GM08714 (cell line): Measurements from ENCODE around the gene SCGB3A2.
"Not testable (repeated sequence)": the region's sequence is repeated elsewhere in the genome, so short reads cannot be mapped to it uniquely, and the experiment has no call there.

Source experiments
- H3K4me3 ChIP-seq: fragments of 200-500 bp; sonication (Bioruptor generic); 2 replicates; pipeline ENCODE4 v1.5.1; 2014; ENCODE audit warnings: mild to moderate bottlenecking, low read length, inconsistent platforms
- ZNF274 ChIP-seq: IDR thresholded peaks from 2 replicates; pipeline ENCODE4 v1.6.1; 2012; ENCODE audit warnings: mild to moderate bottlenecking, low read depth, low read length

The SCGB3A2 gene

DNA sequence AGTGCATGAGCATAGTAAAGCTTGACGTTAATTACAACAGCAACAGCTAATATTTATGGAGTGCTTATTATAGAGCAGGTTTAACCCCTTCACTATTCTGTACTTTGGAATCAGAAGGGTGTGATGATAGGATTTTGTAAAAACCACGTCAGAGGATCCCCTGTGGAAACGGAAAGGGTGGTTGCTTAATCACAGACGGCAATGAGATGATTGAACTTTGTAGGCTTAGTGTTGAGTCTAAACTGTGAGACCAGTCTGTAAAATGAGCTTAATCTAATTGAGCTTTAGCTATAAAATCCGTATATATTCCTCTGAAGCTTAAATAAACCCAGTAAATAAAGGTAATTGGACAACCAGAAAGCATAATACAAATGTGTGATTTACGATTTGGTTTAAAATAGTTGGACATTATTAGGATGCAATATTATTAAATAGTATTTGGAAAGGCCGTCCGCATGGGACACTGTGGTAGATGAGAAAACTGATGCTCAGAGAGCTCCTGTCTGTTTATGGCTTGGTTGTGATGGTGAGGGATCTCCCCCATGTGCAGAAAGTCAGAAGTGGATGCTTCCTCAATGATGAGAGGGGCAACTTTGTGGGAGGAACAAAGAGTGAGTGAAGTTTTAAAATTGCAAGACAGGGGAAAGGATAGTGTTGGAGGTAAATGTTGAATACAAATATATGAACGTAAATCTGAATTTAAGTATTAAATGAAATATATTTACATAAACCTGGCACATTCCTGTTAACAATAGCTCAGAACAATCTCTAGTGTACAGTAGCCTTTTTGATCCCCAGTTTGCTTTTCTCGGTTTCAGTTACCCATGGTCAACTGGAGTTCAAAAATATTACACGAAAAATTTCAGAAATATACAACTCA is 23.4 kb upstream of the SCGB3A2 start:
- H3K4me3 ChIP-seq, result no peak overlapping the region
- no peak for TF ChIP-seq ZNF274

DNA sequence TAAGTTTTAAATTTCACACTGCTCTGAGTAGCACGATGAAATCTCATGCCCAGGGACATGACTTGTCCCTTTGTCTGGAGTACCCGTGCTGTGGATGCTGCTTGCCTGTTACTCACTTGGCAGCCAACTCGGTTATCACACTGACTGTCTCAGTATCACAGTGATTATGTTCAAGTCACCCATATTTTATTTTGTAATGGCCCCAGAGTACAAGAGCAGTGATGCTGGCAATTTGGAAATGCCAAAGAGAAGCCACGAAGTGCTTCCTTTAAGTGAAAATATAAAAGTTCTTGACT is 22.8 kb upstream of the SCGB3A2 start:
- no peak for TF ChIP-seq ZNF274
- H3K4me3 ChIP-seq, result no peak overlapping the region

DNA sequence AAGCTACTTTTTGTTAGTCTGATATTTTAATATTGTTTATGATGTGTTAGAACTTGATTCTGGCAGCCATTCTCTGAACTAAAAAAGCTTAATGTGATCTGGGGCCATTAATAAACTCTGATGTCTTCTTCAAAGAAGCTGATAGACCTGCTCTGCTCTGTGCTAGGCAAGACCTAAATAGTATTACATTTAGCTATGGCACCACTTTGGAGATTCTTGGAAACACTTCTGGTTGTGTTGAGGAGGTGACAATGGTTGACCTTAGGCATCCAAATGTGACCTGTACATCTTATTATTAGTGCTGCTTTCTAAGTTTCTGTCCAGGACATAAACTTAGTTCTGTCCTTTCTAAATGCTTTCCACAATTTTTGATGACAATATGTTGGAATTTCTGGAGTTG is 21.7 kb upstream of the SCGB3A2 start:
- H3K4me3 ChIP-seq, result no peak overlapping the region
- no peak for TF ChIP-seq ZNF274

DNA sequence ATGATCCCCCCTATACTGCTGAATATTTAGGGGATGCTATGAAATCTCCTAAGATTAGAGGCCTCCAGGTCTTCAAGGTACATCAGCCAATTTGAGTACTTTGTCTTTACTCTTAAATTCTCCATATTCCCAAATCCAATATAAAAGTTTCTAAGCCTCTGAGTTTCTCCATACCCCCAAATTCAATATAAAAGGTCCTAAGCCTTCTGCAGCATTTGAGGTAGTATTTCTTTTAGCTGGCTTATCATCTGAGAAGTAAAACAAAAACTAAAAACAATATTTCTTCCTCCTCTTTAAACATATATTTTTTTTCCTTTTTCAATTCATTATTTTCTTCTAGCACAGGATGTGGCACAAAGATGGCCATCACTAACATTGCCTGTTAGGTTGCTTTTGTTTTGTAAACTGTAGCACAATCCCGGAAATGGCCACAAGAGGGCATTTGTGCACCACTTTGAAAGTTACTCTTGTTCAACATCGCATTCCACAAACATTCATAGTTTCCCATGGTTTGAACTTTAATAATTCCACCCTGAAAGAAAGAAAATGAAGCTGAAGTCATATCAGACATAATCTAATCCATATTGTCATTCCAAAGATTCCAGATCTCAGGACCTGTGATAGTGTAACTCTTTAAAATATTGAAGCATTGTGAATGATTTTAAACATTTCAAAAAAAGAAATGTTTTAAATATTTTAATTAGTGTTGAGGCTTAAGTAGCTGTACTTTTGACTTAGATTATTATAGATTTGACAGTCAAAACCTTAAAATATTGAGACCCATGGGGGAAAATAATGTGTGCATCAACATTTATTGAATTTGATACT is 21.0 kb upstream of the SCGB3A2 start:
- no peak overlapping the region for H3K4me3 ChIP-seq
- no peak for TF ChIP-seq ZNF274

DNA sequence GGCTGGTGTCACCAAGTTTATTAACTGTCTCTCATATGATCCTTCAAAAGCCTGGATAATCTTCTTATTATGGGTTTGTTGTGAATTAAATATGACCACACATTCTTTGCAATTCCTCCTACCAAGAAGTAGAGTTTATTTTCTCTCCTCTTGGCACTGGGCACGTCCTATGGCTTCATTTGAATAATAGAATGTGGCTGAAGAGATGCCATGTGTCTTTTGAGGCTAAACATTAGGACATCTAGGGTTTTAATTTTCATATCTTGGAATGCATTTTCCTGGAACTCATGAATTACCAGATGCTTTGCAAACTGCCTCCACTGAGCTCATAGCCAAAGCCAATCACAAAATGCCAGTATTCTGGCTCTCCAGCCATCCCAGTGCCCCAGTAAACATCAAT is 19.9 kb upstream of the SCGB3A2 start:
- H3K4me3 ChIP-seq, result no peak overlapping the region
- TF ChIP-seq ZNF274, result no peak

DNA sequence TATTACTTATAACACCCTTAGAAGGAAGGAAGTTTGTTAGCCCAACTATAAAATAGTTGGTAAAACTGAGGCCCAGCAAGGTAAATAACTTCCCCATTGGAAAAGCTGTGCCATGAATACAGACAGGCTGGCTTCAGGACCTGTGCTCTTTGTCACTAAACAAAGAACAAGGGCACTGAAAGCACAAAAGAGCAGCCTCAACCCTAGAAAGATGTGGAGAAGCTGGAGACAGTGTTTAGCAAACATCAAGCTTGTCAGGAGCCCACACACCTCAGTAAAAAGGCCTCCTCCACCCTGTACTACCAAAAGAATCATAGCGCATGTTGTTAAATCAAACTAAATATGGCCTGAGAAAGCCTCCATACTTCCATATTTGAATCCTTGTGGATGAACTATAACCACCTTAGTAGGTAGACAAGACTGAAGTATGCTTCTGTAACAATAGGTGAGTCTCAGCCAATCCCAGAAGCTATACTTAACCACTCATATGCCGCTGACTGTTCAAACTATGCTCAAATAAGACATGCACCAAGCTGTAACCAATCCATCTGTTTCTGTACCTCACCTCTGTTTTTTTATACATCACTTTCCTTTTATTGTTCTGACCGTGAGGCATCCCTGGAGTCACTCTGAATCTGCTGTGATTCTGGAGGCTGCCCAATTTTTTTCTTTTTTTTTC is 18.4 kb upstream of the SCGB3A2 start:
- H3K4me3 ChIP-seq, result no peak overlapping the region
- TF ChIP-seq ZNF274, result no peak

DNA sequence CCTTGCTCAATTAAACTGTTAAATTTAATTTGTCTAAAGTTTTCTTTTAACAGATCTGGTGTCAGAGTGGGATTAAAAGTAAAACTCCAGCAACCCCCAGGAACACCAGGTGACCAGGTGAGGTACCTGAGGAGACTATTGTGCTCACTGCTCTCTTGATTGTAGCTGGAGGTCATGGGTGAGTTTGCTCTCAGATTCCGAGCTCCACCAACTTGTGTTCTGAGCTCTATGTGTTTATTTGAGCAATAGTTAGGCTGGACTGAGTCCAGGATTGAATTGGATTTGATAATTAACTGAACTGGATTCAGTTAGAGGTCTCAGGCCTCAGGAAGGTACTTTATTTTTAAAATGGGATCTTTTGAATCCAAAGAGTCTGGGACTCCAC is 17.9 kb upstream of the SCGB3A2 start:
- TF ChIP-seq ZNF274, result no peak
- no peak overlapping the region for H3K4me3 ChIP-seq

DNA sequence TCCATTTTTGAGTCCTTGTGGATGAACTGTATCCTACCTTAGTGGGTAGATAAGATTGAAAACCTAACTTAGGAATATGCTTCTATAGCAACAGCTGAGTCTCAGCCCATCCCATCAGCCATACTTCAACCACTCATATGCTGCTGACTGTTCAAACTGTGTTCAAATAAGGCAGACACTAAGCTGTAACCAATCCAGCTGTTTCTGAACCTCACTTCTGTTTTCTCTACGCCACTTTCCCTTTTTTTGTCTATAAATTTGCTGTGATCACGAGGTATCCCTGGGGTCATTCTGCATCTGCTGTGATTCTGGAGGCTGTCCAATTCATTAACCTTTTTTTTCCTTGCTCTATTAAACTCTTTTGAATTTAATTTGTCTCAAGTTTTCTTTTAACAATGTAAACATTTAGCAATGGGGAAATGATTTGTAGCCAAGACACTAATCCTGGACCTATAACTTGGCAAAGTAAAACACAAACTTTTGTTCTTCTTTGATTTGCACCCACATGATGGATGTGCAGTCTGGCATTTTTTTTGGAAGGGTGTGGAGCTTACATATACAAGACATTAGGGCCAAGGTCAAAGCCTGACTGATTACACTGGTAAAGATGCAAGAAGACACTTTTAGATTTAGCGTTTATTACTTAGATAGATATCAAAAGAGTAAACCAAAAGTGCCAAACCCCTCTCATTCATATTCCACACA is 14.9 kb upstream of the SCGB3A2 start:
- TF ChIP-seq ZNF274, result no peak
- H3K4me3 ChIP-seq, result no peak overlapping the region

DNA sequence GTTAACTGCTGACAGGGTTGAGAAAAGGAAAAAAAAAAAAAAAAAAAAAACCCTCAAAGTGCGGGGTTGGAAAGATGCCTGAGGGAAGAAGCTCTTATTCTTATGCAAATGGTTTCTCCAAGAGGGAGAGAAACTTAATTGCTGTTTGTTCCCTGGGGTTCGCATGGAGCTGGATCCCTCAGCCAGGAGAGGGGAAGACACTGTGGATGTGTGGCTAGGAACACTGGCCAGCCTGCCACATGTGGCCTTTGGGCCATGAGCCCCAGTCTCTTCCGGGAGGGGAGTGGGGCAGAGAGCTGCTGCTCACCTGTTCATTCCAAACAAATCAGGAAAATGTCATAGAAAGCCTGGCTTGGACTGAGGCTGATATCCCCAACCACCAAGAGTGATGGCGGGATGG is 9.4 kb upstream of the SCGB3A2 start:
- TF ChIP-seq ZNF274, result no peak
- no peak overlapping the region for H3K4me3 ChIP-seq

DNA sequence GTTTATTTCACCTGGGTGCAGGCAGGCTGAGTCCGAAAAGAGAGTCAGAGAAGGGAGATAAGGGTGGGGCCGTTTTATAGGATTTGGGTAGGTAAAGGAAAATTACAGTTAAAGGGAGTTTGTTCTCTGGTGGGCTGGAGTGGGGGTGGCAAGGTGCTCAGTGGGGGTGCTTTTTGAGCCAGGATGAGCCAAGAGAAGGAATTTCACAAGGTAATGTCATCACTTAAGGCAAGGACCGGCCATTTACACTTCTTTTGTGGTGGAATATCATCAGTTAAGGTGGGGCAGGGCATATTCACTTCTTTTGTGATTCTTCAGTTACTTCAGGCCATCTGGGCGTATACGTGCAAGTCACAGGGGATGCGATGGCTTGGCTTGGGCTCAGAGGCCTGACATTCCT is 8.6 kb upstream of the SCGB3A2 start:
- H3K4me3 ChIP-seq, result not testable (repeated sequence)

DNA sequence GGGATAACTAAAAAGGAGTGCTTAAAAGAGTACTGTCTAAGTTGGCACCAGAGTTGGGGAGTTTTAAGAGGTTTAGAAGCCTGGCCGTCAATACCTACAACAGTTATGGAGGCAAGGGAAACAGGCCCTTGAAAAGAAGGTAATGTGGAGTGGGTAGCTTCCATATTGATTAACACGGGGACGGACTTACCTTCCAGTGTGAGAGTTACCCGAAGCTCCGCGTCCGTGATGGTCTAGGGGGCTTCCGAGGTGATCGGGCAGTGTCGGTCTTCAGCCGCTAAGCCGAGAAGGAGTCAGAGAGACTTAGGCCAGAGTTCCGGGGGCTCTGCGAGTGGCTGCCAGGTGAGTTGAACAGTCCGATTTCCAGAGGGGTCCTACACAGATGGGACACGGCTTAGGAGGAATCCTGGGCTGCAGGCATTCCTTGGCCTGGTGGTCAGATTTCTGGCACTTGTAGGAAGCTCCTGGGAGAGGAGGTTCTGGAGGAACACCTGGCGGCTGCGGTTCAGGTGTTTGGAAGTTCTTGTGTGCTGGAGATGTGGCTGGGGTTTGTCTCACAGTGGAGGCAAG is 6.4 kb upstream of the SCGB3A2 start:
- H3K4me3 ChIP-seq, result not testable (repeated sequence)

DNA sequence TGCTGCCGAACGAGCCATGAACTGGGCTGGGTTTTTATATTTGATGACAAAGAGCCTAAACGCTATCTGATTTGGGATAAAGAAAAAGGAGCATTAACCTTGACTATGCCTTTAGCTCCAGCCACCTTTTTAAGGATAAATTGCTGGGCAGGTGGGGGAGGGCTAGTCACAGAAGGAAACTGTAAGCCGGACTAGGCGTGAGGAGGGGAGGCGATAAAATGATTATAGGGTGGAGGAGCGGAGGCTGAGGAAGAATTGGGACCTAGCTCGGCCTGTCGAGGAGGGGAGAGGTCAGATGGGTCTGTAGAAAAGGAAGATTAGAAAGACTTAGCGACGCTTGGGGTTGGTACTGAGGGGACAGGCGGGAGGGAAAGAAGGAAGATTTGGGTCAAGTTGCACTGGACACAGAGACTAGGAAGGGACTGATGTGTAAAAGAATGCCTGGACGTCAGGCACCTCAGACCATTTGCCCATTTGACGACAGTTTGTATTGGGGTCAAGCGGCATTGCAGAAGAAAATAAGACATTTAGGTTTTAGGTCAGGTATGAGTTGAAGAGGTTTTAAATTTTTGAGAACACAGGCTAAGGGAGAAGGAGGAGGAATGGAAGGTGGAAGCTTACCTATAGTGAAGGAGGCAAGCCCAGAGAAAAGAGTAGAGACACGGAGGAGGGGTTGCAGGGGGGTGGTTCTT is 5.6 kb upstream of the SCGB3A2 start:
- H3K4me3 ChIP-seq, result not testable (repeated sequence)

DNA sequence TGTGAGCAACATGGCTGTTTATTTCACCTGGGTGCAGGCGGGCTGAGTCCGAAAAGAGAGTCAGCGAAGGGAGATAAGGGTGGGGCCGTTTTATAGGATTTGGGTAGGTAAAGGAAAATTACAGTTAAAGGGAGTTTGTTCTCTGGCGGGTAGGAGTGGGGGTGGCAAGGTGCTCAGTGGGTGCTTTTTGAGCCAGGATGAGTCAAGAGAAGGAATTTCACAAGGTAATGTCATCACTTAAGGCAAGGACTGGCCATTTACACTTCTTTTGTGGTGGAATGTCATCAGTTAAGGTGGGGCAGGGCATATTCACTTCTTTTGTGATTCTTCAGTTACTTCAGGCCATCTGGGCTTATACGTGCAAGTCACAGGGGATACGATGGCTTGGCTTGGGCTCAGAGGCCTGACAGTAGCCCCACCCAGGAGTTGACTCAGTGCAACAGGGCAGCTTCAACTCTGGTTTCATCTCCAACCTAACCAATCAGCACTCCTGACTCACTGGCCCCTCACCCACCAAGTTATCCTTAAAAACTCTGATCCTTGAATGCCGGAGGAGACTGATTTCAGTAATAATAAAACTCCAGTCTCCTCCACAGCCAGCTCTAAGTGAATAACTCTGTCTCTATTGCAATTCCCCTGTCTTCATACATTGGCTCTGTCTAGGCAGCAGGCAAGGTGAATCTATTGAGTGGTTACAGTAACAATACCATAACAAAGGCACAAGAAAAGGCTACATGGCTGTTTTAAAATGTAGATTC is 4.2 kb upstream of the SCGB3A2 start:
- not testable (repeated sequence) for H3K4me3 ChIP-seq
